Loucy (cell line): ENCODE data around the gene PARVB.

Source experiments
- H2AFZ ChIP-seq: fragments of 200-600 bp; sonication (generic); 2 replicates; pipeline ENCODE4 v1.6.0; 2016; ENCODE audit warnings: antibody characterized with exemption, mild to moderate bottlenecking, low read length, moderate library complexity
- H3F3A ChIP-seq: fragments of 200-600 bp; 2 replicates; pipeline ENCODE4 v1.6.0; 2016; ENCODE audit warnings: antibody characterized with exemption, low read depth, mild to moderate bottlenecking
- H3K27me3 ChIP-seq: fragments of 200-600 bp; sonication (generic); 2 replicates; pipeline ENCODE4 v1.6.1; 2014; ENCODE audit warnings: low read length, mild to moderate bottlenecking; ENCODE audit not compliant: insufficient read depth, poor library complexity, severe bottlenecking
- H3K36me3 ChIP-seq: fragments of 200-600 bp; sonication (generic); 2 replicates; pipeline ENCODE4 v1.6.1; 2016; ENCODE audit warnings: low read length; ENCODE audit not compliant: insufficient read depth
- H3K4me1 ChIP-seq: fragments of 200-600 bp; sonication (generic); 2 replicates; pipeline ENCODE4 v1.5.1; 2014; ENCODE audit warnings: low read length, mild to moderate bottlenecking; ENCODE audit not compliant: insufficient read depth, poor library complexity, severe bottlenecking
- H3K4me2 ChIP-seq: fragments of 200-600 bp; sonication (generic); 2 replicates; pipeline ENCODE4 v1.6.0; 2014; ENCODE audit warnings: antibody characterized with exemption, low read length, low read depth, mild to moderate bottlenecking; ENCODE audit not compliant: poor library complexity, severe bottlenecking
- H3K4me3 ChIP-seq: fragments of 200-600 bp; sonication (generic); 2 replicates; pipeline ENCODE4 v1.5.1; 2014; ENCODE audit warnings: low read length, mild to moderate bottlenecking, mixed read lengths; ENCODE audit not compliant: poor library complexity, severe bottlenecking
- H3K79me2 ChIP-seq: fragments of 200-600 bp; sonication (generic); 2 replicates; pipeline ENCODE4 v1.6.1; 2014; ENCODE audit warnings: low read length; ENCODE audit not compliant: insufficient read depth
- H3K9ac ChIP-seq: fragments of 200-600 bp; sonication (generic); 2 replicates; pipeline ENCODE4 v1.6.0; 2014; ENCODE audit warnings: mild to moderate bottlenecking, low read depth, low read length, moderate library complexity; ENCODE audit not compliant: poor library complexity, severe bottlenecking
- H3K9me2 ChIP-seq: fragments of 200-600 bp; sonication (generic); replicated peaks from 2 replicates; pipeline ENCODE4 v1.6.1; 2016; ENCODE audit warnings: low read depth, low read length, mixed read lengths
- H3K9me3 ChIP-seq: fragments of 200-600 bp; sonication (generic); 2 replicates; pipeline ENCODE4 v1.6.1; 2014; ENCODE audit warnings: mild to moderate bottlenecking, antibody characterized with exemption, low read length, low read depth; ENCODE audit not compliant: insufficient read depth
- H4K20me1 ChIP-seq: fragments of 200-600 bp; sonication (generic); 2 replicates; pipeline ENCODE4 v1.6.0; 2014; ENCODE audit warnings: antibody characterized with exemption, low read length, mild to moderate bottlenecking; ENCODE audit not compliant: insufficient read depth, poor library complexity, severe bottlenecking
- EZH2phosphoT487 ChIP-seq: fragments of 200-600 bp; IDR thresholded peaks from 2 replicates; pipeline ENCODE4 v1.6.1; 2018; ENCODE audit warnings: antibody characterized with exemption, mild to moderate bottlenecking, moderate library complexity, borderline replicate concordance
- TF ChIP-seq, protein P1 (sequence below): fragments of 200-600 bp; sonication (generic); conservative IDR thresholded peaks from 2 replicates; pipeline ENCODE4 v1.5.1; 2014; ENCODE audit warnings: mild to moderate bottlenecking, antibody characterized with exemption, low read length

Gene PARVB

DNA sequence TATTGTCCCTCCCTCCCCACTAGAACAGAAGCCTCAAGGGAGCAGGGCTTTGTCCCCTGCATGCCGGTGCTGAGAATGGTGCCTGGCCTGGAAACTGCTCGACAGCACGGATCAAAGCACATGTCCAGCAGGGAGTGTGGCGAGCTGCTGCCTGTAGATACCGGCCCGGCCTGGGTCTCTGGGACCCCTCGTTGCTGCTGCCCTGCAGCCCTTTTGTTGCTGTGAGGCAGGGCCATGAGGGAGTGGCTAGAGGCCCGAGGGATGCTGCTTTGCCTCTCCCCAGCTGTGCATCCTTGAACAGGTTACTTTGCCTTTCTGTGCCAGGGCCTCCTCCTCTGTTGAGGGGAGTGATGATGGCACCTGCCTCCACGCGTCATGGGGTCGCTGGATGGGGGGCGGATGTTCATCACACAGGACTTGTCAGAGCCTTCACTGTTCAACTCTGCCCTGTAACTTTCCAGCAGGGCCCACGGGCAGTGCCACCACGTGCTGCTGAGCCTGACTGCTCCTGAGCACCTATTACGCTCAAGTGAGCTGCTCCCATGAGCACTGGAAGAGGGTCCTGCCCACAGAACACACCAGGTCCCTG is 141.3 kb downstream of the PARVB start:
- H3K79me2 ChIP-seq = no peaks in the 10 kb centered on the region
- no peak overlapping the region for H3K9ac ChIP-seq
- no peaks in the 10 kb centered on the region for H4K20me1 ChIP-seq
- no peaks in the 10 kb centered on the region for H3K9me3 ChIP-seq
- H3K36me3 ChIP-seq = no peaks in the 10 kb centered on the region
- H3F3A ChIP-seq = no peaks in the 10 kb centered on the region
- H2AFZ ChIP-seq = no peak overlapping the region
- H3K4me3 ChIP-seq = no peak overlapping the region
- no peaks in the 10 kb centered on the region for H3K27me3 ChIP-seq
- no peaks in the 10 kb centered on the region for H3K9me2 ChIP-seq
- H3K4me2 ChIP-seq = no peak overlapping the region
- no peak for TF ChIP-seq EZH2phosphoT487
- TF ChIP-seq, protein P1, sequence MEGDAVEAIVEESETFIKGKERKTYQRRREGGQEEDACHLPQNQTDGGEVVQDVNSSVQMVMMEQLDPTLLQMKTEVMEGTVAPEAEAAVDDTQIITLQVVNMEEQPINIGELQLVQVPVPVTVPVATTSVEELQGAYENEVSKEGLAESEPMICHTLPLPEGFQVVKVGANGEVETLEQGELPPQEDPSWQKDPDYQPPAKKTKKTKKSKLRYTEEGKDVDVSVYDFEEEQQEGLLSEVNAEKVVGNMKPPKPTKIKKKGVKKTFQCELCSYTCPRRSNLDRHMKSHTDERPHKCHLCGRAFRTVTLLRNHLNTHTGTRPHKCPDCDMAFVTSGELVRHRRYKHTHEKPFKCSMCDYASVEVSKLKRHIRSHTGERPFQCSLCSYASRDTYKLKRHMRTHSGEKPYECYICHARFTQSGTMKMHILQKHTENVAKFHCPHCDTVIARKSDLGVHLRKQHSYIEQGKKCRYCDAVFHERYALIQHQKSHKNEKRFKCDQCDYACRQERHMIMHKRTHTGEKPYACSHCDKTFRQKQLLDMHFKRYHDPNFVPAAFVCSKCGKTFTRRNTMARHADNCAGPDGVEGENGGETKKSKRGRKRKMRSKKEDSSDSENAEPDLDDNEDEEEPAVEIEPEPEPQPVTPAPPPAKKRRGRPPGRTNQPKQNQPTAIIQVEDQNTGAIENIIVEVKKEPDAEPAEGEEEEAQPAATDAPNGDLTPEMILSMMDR = no peak
- H3K4me1 ChIP-seq = peaks cover 6% of the 10 kb centered on the region

DNA sequence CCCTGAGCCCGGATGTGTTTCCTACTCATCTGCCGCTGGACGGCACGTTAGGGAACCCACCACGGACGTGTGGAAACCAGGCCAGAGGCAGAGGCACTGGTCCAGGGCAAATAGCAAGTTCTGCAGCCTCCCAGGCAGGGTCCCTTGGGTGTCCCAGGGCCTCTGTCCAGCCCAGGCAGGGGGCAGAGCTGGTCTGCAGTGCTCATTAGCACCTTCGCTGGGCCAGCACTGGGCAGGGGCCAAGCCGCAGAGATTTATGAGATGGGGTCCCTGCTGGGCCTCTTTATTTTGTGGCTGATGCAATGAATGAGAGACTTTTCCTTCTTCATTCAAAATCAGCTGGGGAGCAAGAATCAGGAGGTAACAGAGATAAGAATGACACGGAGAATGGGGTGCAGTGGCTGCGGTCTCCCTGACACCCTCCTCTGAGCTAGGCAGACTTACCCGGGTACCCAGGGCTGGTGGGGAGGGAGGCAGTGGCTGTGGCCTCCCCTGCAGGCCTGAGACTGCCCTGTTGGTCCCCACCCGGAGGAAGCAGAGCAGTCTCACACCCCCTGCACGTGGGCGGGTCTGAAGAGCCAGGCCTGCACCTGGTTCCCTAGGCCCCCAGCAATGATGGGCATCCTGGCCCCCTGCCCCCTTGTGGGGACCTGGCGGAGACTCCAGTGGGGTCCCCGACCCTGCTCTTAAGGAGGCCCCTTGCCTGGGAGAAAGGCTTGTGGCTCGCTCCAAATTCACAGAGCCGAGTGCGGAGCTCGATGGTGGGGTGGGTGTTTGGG is 142.6 kb downstream of the PARVB start:
- H3K36me3 ChIP-seq = no peaks in the 10 kb centered on the region

DNA sequence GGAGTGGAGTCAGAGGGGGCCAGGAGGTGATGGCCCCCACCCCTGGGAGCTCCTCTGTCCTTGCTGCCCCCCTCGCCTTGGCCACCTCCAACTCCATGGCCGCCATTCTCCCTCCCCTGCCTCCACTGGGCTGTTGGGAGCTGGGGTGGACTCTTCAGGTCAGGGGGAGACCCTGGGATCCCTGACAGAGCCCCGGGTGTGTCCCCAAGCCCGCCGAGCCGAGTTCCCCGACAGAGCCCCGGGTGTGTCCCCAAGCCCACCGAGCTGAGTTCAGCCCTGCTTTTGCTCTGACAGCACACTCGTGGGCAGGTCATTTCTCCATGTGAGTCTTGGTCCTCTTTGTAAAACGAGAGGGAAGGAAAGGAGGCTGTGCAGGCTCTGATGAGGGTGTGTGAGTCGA is 143.4 kb downstream of the PARVB start:
- H2AFZ ChIP-seq = no peak overlapping the region
- no peak for TF ChIP-seq EZH2phosphoT487
- TF ChIP-seq, protein P1 = no peak

More for the DNA sequence above, 142.6 kb downstream of the PARVB start:
- TF ChIP-seq, protein P1 = no peak
- TF ChIP-seq EZH2phosphoT487 = no peak
- H3K9me2 ChIP-seq = no peaks in the 10 kb centered on the region
- no peaks in the 10 kb centered on the region for H3K27me3 ChIP-seq
- no peaks in the 10 kb centered on the region for H3K4me1 ChIP-seq
- no peak overlapping the region for H3K4me3 ChIP-seq
- H3K79me2 ChIP-seq = no peaks in the 10 kb centered on the region
- no peak overlapping the region for H3K4me2 ChIP-seq
- no peaks in the 10 kb centered on the region for H3K9me3 ChIP-seq
- H3F3A ChIP-seq = no peaks in the 10 kb centered on the region
- H2AFZ ChIP-seq = no peak overlapping the region
- no peak overlapping the region for H3K9ac ChIP-seq
- no peaks in the 10 kb centered on the region for H4K20me1 ChIP-seq

More for the DNA sequence above, 143.4 kb downstream of the PARVB start:
- Histone ChIP-seq H3K9me3 (no peaks in the 10 kb centered on the region), H3K4me3 (no peak overlapping the region), H3K9ac (no peak overlapping the region), H3K4me2 (no peak overlapping the region), H3F3A (no peaks in the 10 kb centered on the region), H3K9me2 (no peaks in the 10 kb centered on the region), H3K36me3 (no peaks in the 10 kb centered on the region), H3K4me1 (no peaks in the 10 kb centered on the region), H3K27me3 (no peaks in the 10 kb centered on the region), H4K20me1 (no peaks in the 10 kb centered on the region), H3K79me2 (no peaks in the 10 kb centered on the region)
